A549 (cell line): Measurements from ENCODE around the gene TNFAIP8. TPM values are rescaled to one million over a fixed set of nuclear protein-coding genes. Genes with fewer than 3 reads are reported as not detected.

Source experiments
- ATAC-seq, 2 experiments: fragments of 200-7000 bp in 1 of 2; fragments of >200 bp in 1 of 2; cut with Nextera tagmentation in 1 of 2; cut with Tn5 transposase in 1 of 2; 3 replicates each; pipeline versions ENCODE4 v1.8.0 to v1.9.1; 2018 to 2020; ENCODE audit warnings: mild to moderate bottlenecking in 1 of 2, moderate library complexity in 1 of 2
- CTCF ChIA-PET: fragments of 300-600 bp; sonication (Branson Sonifier 250); formaldehyde crosslinking; extraction: SDS; loops from one replicate; lab custom pipeline; 2021; ENCODE audit warnings: antibody characterized with exemption, inconsistent platforms; lab: Yijun Ruan, JAX
- POLR2A ChIA-PET: fragments of 350-600 bp; formaldehyde crosslinking; extraction: SDS; loops from one replicate; lab custom pipeline; 2021; ENCODE audit warnings: antibody characterized with exemption, inconsistent platforms; lab: Yijun Ruan, JAX
- DNase-seq, 2 experiments: peaks; one replicate each; pipeline versions ENCODE4 v3.0.0 to v3.0.0-alpha.2; 2011 to 2016; ENCODE audit warnings: low read depth in 1 of 2, low spot score in 1 of 2
- FAIRE-seq: peaks from 2 replicates; lab custom pipeline; 2011; peaks lifted over from hg19 to GRCh38; lab: Jason Lieb, UNC
- H3K27ac ChIP-seq, 2 experiments: fragments of >200 bp; sonication (Bioruptor Twin); formaldehyde crosslinking; 3 replicates each; pipeline ENCODE4 v1.5.1; 2016 to 2017
- H3K4me1 ChIP-seq: fragments of >200 bp; sonication (Bioruptor Twin); formaldehyde crosslinking; 3 replicates; pipeline ENCODE4 v1.6.1; 2016
- H3K4me2 ChIP-seq: fragments of >200 bp; sonication (Bioruptor Twin); formaldehyde crosslinking; 3 replicates; pipeline ENCODE4 v1.6.1; 2016
- H3K4me3 ChIP-seq: fragments of >200 bp; sonication (Bioruptor Twin); formaldehyde crosslinking; 3 replicates; pipeline ENCODE4 v1.5.1; 2016
- H3K9me3 ChIP-seq: fragments of >200 bp; sonication (Bioruptor Twin); formaldehyde crosslinking; 3 replicates; pipeline ENCODE4 v1.6.1; 2016
- BHLHE40 ChIP-seq: IDR thresholded peaks from 2 replicates; pipeline ENCODE4 v1.6.1; 2012; ENCODE audit warnings: low read depth, low read length, inconsistent platforms
- CBX2 ChIP-seq: fragments of 200-600 bp; sonication (generic); IDR thresholded peaks from 2 replicates; pipeline ENCODE4 v1.6.1; 2016; ENCODE audit warnings: low read depth, mild to moderate bottlenecking, borderline replicate concordance
- E2F6 ChIP-seq: IDR thresholded peaks from 2 replicates; pipeline ENCODE4 v1.6.1; 2012; ENCODE audit warnings: low read depth, borderline replicate concordance
- ESRRA ChIP-seq: fragments of 150-350 bp; IDR thresholded peaks from 2 replicates; pipeline ENCODE4 v1.6.1; 2014; ENCODE audit warnings: mild to moderate bottlenecking, low read length, borderline replicate concordance
- HOXA7 ChIP-seq: fragments of 250-450 bp; sonication (Bioruptor Pico); IDR thresholded peaks from 2 replicates; pipeline ENCODE4 v1.5.0; 2020; ENCODE audit warnings: mild to moderate bottlenecking, moderate library complexity
- HOXB13 ChIP-seq: fragments of 250-450 bp; sonication (Bioruptor Pico); IDR thresholded peaks from 2 replicates; pipeline ENCODE4 v1.5.0; 2020; ENCODE audit warnings: low read depth, mild to moderate bottlenecking, moderate library complexity
- JUNB ChIP-seq: fragments of >200 bp; sonication (Bioruptor Twin); formaldehyde crosslinking; IDR thresholded peaks from 2 replicates; pipeline ENCODE4 v1.6.1; 2016
- KDM5A ChIP-seq: fragments of 200-600 bp; sonication (generic); IDR thresholded peaks from 2 replicates; pipeline ENCODE4 v1.6.1; 2016; ENCODE audit warnings: antibody characterized with exemption, mild to moderate bottlenecking
- MAFK ChIP-seq: fragments of 450-650 bp; IDR thresholded peaks from 2 replicates; pipeline ENCODE4 v1.6.1; 2014; ENCODE audit not compliant: partially characterized antibody
- NFE2L2 ChIP-seq: fragments of 150-350 bp; conservative IDR thresholded peaks from 2 replicates; pipeline ENCODE4 v1.6.1; 2014; ENCODE audit warnings: low read length
- NPAS2 ChIP-seq: fragments of 250-450 bp; sonication (Bioruptor Pico); IDR thresholded peaks from 2 replicates; pipeline ENCODE4 v1.8.0; 2022; ENCODE audit warnings: mild to moderate bottlenecking, moderate library complexity, borderline replicate concordance
- PHF8 ChIP-seq: fragments of 200-600 bp; sonication (generic); IDR thresholded peaks from 2 replicates; pipeline ENCODE4 v1.6.1; 2016; ENCODE audit warnings: low read depth, mild to moderate bottlenecking, antibody characterized with exemption, moderate library complexity, borderline replicate concordance
- POLR2AphosphoS2 ChIP-seq: conservative IDR thresholded peaks from 2 replicates; pipeline ENCODE4 v1.6.1; 2012; ENCODE audit warnings: low read length, improper control_type of control experiment, inconsistent platforms
- RCOR1 ChIP-seq: fragments of 150-350 bp; IDR thresholded peaks from 2 replicates; pipeline ENCODE4 v1.6.1; 2014; ENCODE audit warnings: antibody characterized with exemption, low read length, low read depth
- SREBF2 ChIP-seq: fragments of 450-650 bp; IDR thresholded peaks from 2 replicates; pipeline ENCODE4 v1.6.1; 2014; ENCODE audit warnings: mild to moderate bottlenecking, moderate library complexity
- TP53 ChIP-seq: fragments of 250-450 bp; sonication (Bioruptor Pico); IDR thresholded peaks from 2 replicates; pipeline ENCODE4 v1.5.0; 2021; ENCODE audit warnings: mild to moderate bottlenecking, moderate library complexity
- ZFP36 ChIP-seq: fragments of 450-650 bp; IDR thresholded peaks from 2 replicates; pipeline ENCODE4 v1.6.1; 2014; ENCODE audit warnings: borderline replicate concordance; ENCODE audit not compliant: partially characterized antibody
- ZSCAN20 ChIP-seq: fragments of 250-450 bp; sonication (Bioruptor Pico); IDR thresholded peaks from 2 replicates; pipeline ENCODE4 v1.8.0; 2022; ENCODE audit warnings: mild to moderate bottlenecking, moderate library complexity
- WGBS: methylation state at CpG from one replicate; pipeline ENCODE4 v1.1.6; 2017; ENCODE audit errors: missing lambda C conversion rate; 5-methylcytosine and 5-hydroxymethylcytosine counted together
- polyA plus RNA-seq, 4 experiments: library from polyadenylated mRNA; depleted of rRNA in 3 of 4; stranded (reverse); fragments of >200 nt; fragmentation: RNase III in 1 of 4; extraction: RNeasy Plus Mini Kit Qiagen cat#74134 plus additional on column Dnase treatment in 1 of 4; gene quantifications; 2 replicates in 3 of 4; 3 replicates in 1 of 4; pipeline ENCODE4 v1.2.3, GENCODE V29; 2011 to 2017
- TF ChIP-seq, protein P1 (sequence below): fragments of 250-450 bp; sonication (Bioruptor Pico); IDR thresholded peaks from 2 replicates; pipeline ENCODE4 v1.5.0; 2020; ENCODE audit warnings: low read depth, mild to moderate bottlenecking, moderate library complexity
- TF ChIP-seq, protein P2 (sequence below): fragments of 250-450 bp; sonication (Bioruptor Pico); IDR thresholded peaks from 2 replicates; pipeline ENCODE4 v1.5.0; 2021; ENCODE audit warnings: mild to moderate bottlenecking, moderate library complexity, borderline replicate concordance
- TF ChIP-seq, protein P3 (sequence below): fragments of >200 bp; sonication (Bioruptor Twin); formaldehyde crosslinking; IDR thresholded peaks from 3 replicates; pipeline ENCODE4 v1.5.1; 2016
- TF ChIP-seq, protein P4 (sequence below): IDR thresholded peaks from 2 replicates; pipeline ENCODE4 v1.6.1; 2012

The TNFAIP8 gene
- polyA plus RNA-seq, 2 of the 4 experiments (the other 2 are of a cell fraction), result 34.9 to 35.7 TPM

DNA sequence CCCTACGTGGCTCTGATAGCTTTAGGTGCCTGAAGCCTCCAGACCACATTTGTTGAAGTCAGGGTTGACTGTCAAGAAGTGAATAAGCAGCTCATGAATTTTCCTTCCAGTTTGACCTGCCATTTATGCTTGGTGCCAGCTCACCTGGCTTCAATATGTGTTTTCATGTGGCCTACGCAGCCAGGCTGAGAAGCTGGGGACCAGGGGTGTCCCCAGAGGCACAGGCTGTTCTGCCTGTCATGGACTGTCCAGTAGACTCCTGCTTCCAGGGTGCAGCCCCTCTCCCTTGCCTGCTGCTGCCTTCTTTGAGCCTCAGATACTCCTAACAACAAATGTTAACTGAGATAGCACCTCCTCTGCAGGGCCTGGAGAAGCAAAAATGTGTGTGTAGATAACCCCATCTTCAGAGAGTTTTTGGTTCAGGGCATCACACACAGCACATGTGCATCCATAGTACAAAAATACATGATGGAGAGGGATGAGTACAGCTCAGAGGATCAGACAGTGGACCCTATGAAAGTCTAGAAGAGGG lies 5.8 kb downstream of the TNFAIP8 start:
- no peak overlapping the region for H3K4me3 ChIP-seq
- ATAC-seq (no peak), DNase-seq (no peak), FAIRE-seq (no peak)
- peaks cover 22% of the 10 kb centered on the region for H3K4me1 ChIP-seq
- TF ChIP-seq PHF8, result no peak
- H3K4me2 ChIP-seq, result no peak overlapping the region
- H3K27ac ChIP-seq, result no peak overlapping the region
- no peaks in the 10 kb centered on the region for H3K9me3 ChIP-seq
- CTCF ChIA-PET, result interaction anchor here (0.6 to 2.7 kb wide), 5 partner anchors 15 to 373 kb away, joined by 3 to 11 read pairs (median 9); partner anchors contain the start of gene DTWD2
- POLR2A ChIA-PET, result no interaction called here
- 97% methylated on average over 2 of the region's 2 CpGs for WGBS

DNA sequence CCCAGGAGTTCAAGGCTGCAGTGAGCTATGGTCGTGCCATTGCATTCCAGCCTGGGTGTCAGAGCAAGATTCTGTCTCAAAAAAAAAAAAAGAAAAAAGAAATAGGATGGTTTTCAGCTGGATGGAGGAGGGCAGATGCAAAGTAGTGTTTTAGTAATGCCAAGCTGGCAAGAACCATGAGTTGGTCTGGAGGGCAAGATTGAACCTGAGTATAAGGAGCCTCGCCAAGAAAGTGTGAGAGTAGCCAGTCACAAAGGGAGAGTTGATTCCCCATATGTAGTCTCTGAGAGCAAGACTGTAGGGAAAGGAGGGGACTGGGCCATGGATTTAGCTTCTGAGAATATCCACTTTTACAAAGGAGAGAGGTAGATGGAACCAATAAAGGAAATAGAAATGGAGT lies 6.9 kb downstream of the TNFAIP8 start:
- Histone ChIP-seq H3K9me3 (no peaks in the 10 kb centered on the region), H3K4me3 (no peak overlapping the region), H3K4me2 (no peak overlapping the region), H3K27ac (no peak overlapping the region), H3K4me1 (peaks cover 22% of the 10 kb centered on the region)
- ATAC-seq (no peak), DNase-seq (no peak), FAIRE-seq (no peak)
- TF ChIP-seq POLR2AphosphoS2, result no peak
- TF ChIP-seq CBX2, result no peak
- TF ChIP-seq, protein P1, sequence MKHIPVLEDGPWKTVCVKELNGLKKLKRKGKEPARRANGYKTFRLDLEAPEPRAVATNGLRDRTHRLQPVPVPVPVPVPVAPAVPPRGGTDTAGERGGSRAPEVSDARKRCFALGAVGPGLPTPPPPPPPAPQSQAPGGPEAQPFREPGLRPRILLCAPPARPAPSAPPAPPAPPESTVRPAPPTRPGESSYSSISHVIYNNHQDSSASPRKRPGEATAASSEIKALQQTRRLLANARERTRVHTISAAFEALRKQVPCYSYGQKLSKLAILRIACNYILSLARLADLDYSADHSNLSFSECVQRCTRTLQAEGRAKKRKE (CRISPR knock-in tag), result no peak
- TF ChIP-seq NFE2L2, result no peak
- no peak for TF ChIP-seq HOXA7 (CRISPR knock-in tag)
- TF ChIP-seq JUNB, result no peak
- TF ChIP-seq E2F6, result no peak
- TF ChIP-seq ESRRA, result no peak
- TF ChIP-seq, protein P2, sequence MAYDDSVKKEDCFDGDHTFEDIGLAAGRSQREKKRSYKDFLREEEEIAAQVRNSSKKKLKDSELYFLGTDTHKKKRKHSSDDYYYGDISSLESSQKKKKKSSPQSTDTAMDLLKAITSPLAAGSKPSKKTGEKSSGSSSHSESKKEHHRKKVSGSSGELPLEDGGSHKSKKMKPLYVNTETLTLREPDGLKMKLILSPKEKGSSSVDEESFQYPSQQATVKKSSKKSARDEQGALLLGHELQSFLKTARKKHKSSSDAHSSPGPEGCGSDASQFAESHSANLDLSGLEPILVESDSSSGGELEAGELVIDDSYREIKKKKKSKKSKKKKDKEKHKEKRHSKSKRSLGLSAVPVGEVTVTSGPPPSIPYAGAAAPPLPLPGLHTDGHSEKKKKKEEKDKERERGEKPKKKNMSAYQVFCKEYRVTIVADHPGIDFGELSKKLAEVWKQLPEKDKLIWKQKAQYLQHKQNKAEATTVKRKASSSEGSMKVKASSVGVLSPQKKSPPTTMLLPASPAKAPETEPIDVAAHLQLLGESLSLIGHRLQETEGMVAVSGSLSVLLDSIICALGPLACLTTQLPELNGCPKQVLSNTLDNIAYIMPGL (CRISPR knock-in tag), result no peak
- TF ChIP-seq HOXB13 (CRISPR knock-in tag), result no peak
- TF ChIP-seq RCOR1, result no peak
- TF ChIP-seq, protein P3, sequence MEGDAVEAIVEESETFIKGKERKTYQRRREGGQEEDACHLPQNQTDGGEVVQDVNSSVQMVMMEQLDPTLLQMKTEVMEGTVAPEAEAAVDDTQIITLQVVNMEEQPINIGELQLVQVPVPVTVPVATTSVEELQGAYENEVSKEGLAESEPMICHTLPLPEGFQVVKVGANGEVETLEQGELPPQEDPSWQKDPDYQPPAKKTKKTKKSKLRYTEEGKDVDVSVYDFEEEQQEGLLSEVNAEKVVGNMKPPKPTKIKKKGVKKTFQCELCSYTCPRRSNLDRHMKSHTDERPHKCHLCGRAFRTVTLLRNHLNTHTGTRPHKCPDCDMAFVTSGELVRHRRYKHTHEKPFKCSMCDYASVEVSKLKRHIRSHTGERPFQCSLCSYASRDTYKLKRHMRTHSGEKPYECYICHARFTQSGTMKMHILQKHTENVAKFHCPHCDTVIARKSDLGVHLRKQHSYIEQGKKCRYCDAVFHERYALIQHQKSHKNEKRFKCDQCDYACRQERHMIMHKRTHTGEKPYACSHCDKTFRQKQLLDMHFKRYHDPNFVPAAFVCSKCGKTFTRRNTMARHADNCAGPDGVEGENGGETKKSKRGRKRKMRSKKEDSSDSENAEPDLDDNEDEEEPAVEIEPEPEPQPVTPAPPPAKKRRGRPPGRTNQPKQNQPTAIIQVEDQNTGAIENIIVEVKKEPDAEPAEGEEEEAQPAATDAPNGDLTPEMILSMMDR, result no peak
- TF ChIP-seq SREBF2, result no peak
- TF ChIP-seq, protein P4, sequence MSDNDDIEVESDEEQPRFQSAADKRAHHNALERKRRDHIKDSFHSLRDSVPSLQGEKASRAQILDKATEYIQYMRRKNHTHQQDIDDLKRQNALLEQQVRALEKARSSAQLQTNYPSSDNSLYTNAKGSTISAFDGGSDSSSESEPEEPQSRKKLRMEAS, result no peak
- ChIA-PET CTCF (interaction anchor here (0.7 to 2.1 kb wide), 7 partner anchors 10 to 374 kb away, joined by 3 to 9 read pairs (median 4); partner anchors contain the start of gene DTWD2), POLR2A (no interaction called here)
- WGBS, result 95% methylated on average over 2 of the region's 2 CpGs

GRCh38 chr5:119363271-119363670 lies 7.5 kb downstream of the TNFAIP8 start:
- CTCF ChIA-PET, result interaction anchor here (0.7 to 2.0 kb wide), 6 partner anchors 10 to 375 kb away, joined by 3 to 9 read pairs (median 4); partner anchors contain the start of gene DTWD2
- H3K9me3 ChIP-seq, result no peaks in the 10 kb centered on the region
- DNase-seq (no peak), FAIRE-seq (no peak), ATAC-seq (no peak)
- H3K27ac ChIP-seq, result no peak overlapping the region
- H3K4me2 ChIP-seq, result no peak overlapping the region
- H3K4me1 ChIP-seq, result peaks cover 22% of the 10 kb centered on the region
- no peak overlapping the region for H3K4me3 ChIP-seq
- WGBS, result 91% methylated on average over 2 of the region's 2 CpGs
- POLR2A ChIA-PET, result no interaction called here
- no peak for TF ChIP-seq HOXA7 (CRISPR knock-in tag)
- TF ChIP-seq, protein P2 (CRISPR knock-in tag), result no peak
- TF ChIP-seq BHLHE40, result no peak
- TF ChIP-seq HOXB13 (CRISPR knock-in tag), result no peak
- no peak for TF ChIP-seq ZSCAN20 (CRISPR knock-in tag)
- no peak for TF ChIP-seq MAFK
- TF ChIP-seq ZFP36, result no peak
- no peak for TF ChIP-seq KDM5A
- no peak for TF ChIP-seq TP53
- no peak for TF ChIP-seq NPAS2 (CRISPR knock-in tag)
